OCI-LY1 (cell line): ENCODE results near the gene PVALB.

Experiments used
- H2AFZ ChIP-seq: fragments of 200-600 bp; sonication (generic), shearing (Covaris generic); 2 replicates; pipeline ENCODE4 v1.6.0; 2014; ENCODE audit warnings: antibody characterized with exemption, mild to moderate bottlenecking, low read length
- H3F3A ChIP-seq: fragments of 200-600 bp; sonication (generic), shearing (Covaris generic); 2 replicates; pipeline ENCODE4 v1.6.0; 2014; ENCODE audit warnings: mild to moderate bottlenecking, antibody characterized with exemption, low read length, moderate library complexity; ENCODE audit not compliant: insufficient read depth
- H3K27ac ChIP-seq: fragments of 200-600 bp; sonication (generic); 2 replicates; pipeline ENCODE4 v1.5.1; 2014; ENCODE audit warnings: low read length, mixed run types, mild to moderate bottlenecking, low read depth; ENCODE audit not compliant: poor library complexity, severe bottlenecking
- H3K27me3 ChIP-seq: fragments of 200-600 bp; sonication (generic); 2 replicates; pipeline ENCODE4 v1.6.0; 2014; ENCODE audit warnings: antibody characterized with exemption, mild to moderate bottlenecking, low read length, moderate library complexity; ENCODE audit not compliant: insufficient read depth
- H3K36me3 ChIP-seq: fragments of 200-600 bp; sonication (generic); 2 replicates; pipeline ENCODE4 v1.6.1; 2014; ENCODE audit warnings: mild to moderate bottlenecking, antibody characterized with exemption, low read length, moderate library complexity, mixed read lengths; ENCODE audit not compliant: insufficient read depth
- H3K4me1 ChIP-seq: fragments of 200-600 bp; sonication (generic); 2 replicates; pipeline ENCODE4 v1.5.1; 2014; ENCODE audit warnings: mild to moderate bottlenecking, low read length, moderate library complexity; ENCODE audit not compliant: insufficient read depth, severe bottlenecking
- H3K4me2 ChIP-seq: fragments of 200-600 bp; sonication (generic), shearing (Covaris generic); 2 replicates; pipeline ENCODE4 v1.6.1; 2014; ENCODE audit warnings: low read length
- H3K4me3 ChIP-seq: fragments of 200-600 bp; sonication (generic); 2 replicates; pipeline ENCODE4 v1.5.1; 2014; ENCODE audit warnings: low read length, low read depth, mild to moderate bottlenecking, mixed read lengths; ENCODE audit not compliant: poor library complexity, severe bottlenecking
- H3K79me2 ChIP-seq: fragments of 200-600 bp; shearing (Covaris generic); 2 replicates; pipeline ENCODE4 v1.6.1; 2016; ENCODE audit warnings: mixed run types, low read length, mixed read lengths; ENCODE audit not compliant: insufficient read depth
- H3K9ac ChIP-seq: fragments of 200-600 bp; sonication (generic), shearing (Covaris generic); 2 replicates; pipeline ENCODE4 v1.6.1; 2014; ENCODE audit warnings: mild to moderate bottlenecking, low read length, mixed read lengths
- H3K9me2 ChIP-seq: fragments of 200-600 bp; sonication (generic), shearing (Covaris generic); 2 replicates; pipeline ENCODE4 v1.6.1; 2014; ENCODE audit warnings: low read depth, mild to moderate bottlenecking, low read length, mixed read lengths
- H3K9me3 ChIP-seq: fragments of 200-600 bp; shearing (Covaris generic); 2 replicates; pipeline ENCODE4 v1.6.1; 2014; ENCODE audit warnings: low read length, mixed read lengths
- H4K20me1 ChIP-seq: fragments of 200-600 bp; sonication (generic), shearing (Covaris generic); 2 replicates; pipeline ENCODE4 v1.6.0; 2016; ENCODE audit warnings: mild to moderate bottlenecking, low read length; ENCODE audit not compliant: insufficient read depth
- CTCF ChIP-seq: fragments of 200-600 bp; sonication (generic), shearing (Covaris generic); IDR thresholded peaks from 2 replicates; pipeline ENCODE4 v1.5.1; 2017; ENCODE audit warnings: mild to moderate bottlenecking, antibody characterized with exemption, low read length, moderate library complexity, mixed read lengths
- EZH2 ChIP-seq: fragments of 200-600 bp; sonication (generic), shearing (Covaris generic); IDR thresholded peaks from 2 replicates; pipeline ENCODE4 v1.8.0; 2017; ENCODE audit warnings: borderline replicate concordance, mixed run types, mild to moderate bottlenecking, antibody characterized with exemption, low read length, moderate library complexity, mixed read lengths

Gene PVALB

GRCh38 chr22:36778020-36778419 is 38.8 kb downstream of the PVALB start:
- H2AFZ ChIP-seq = no peak overlapping the region
- no peaks in the 10 kb centered on the region for H4K20me1 ChIP-seq
- no peaks in the 10 kb centered on the region for H3K9me2 ChIP-seq
- no peaks in the 10 kb centered on the region for H3F3A ChIP-seq
- H3K4me1 ChIP-seq = peaks cover 24% of the 10 kb centered on the region
- no peaks in the 10 kb centered on the region for H3K79me2 ChIP-seq
- no peak overlapping the region for H3K4me2 ChIP-seq
- TF ChIP-seq CTCF (no peak), EZH2 (no peak)
- H3K4me3 ChIP-seq = no peak overlapping the region
- H3K9me3 ChIP-seq = no peaks in the 10 kb centered on the region
- no peaks in the 10 kb centered on the region; the same call in 1 of the 2 replicates for H3K27me3 ChIP-seq
- no peak overlapping the region for H3K9ac ChIP-seq
- no peaks in the 10 kb centered on the region; the same call in 1 of the 2 replicates for H3K36me3 ChIP-seq
- H3K27ac ChIP-seq = no peak overlapping the region

DNA sequence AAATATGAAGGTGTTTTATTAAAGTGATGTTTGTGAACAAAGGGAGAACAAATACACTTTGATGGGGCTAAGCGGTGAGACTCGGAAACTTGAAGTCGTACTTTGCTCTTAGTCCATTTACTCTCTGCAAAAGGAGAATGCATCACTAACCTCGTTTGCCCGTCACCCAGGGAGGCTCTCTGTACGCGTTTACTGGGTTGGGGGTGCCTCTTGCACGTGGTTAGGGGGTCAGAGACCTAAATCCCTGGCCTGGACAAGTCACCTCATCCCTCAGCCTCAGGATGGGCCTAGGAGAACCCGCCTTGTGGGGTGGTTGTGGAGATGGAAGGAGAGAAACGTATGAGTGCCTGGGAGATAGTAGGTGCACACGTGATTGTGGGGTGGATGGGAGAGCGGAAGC is 40.1 kb downstream of the PVALB start:
- Histone ChIP-seq H4K20me1 (no peaks in the 10 kb centered on the region), H2AFZ (peak overlapping the region; percentile 77), H3K9ac (peak overlapping the region; percentile 51), H3K79me2 (no peaks in the 10 kb centered on the region), H3K36me3 (no peaks in the 10 kb centered on the region; the same call in 1 of the 2 replicates), H3K27me3 (no peaks in the 10 kb centered on the region; the same call in 1 of the 2 replicates), H3K27ac (no peak overlapping the region), H3F3A (no peaks in the 10 kb centered on the region), H3K4me1 (peaks cover 18% of the 10 kb centered on the region), H3K9me3 (no peaks in the 10 kb centered on the region), H3K4me3 (peak overlapping the region; percentile 70), H3K4me2 (peak overlapping the region; percentile 71), H3K9me2 (no peaks in the 10 kb centered on the region)
- no peak for TF ChIP-seq EZH2
- TF ChIP-seq CTCF = no peak

GRCh38 chr22:36775964-36776669 is 40.7 kb downstream of the PVALB start, which contains the start of gene IFT27:
Gene IFT27 (minus strand): TSS chr22:36776119. CDS start chr22:36775707, 412 bp downstream.
- no peak within 1 kb of the TSS for H3K27ac ChIP-seq

More at GRCh38 chr22:36775964-36776669, 40.7 kb downstream of the PVALB start, which contains the start of gene IFT27:
- Histone ChIP-seq H3K79me2 (no peaks in the 10 kb centered on the region), H3K9me3 (no peaks in the 10 kb centered on the region), H3K4me3 (peak within 1 kb of the TSS; percentile 70), H3K4me2 (peak within 1 kb of the TSS; percentile 86), H3K4me1 (peaks cover 16% of the 10 kb centered on the region), H3K27me3 (no peaks in the 10 kb centered on the region; the same call in 1 of the 2 replicates), H4K20me1 (no peaks in the 10 kb centered on the region), H3K9ac (peak within 1 kb of the TSS; percentile 68), H3F3A (no peaks in the 10 kb centered on the region), H2AFZ (peak within 1 kb of the TSS; percentile 77), H3K9me2 (no peaks in the 10 kb centered on the region), H3K36me3 (no peaks in the 10 kb centered on the region; the same call in 1 of the 2 replicates)
- no peak for TF ChIP-seq CTCF
- TF ChIP-seq EZH2 = no peak
